ENCODE results near the gene GSTO1.

GSTO1 gene

GRCh38 chr10:104299031-104299904 is 44.6 kb downstream of the GSTO1 start:
- peak overlapping the region in 14 of 21 experiments; percentile 10 to 85 (median 65) for H3K27ac ChIP-seq
- no peak overlapping the region for H3K4me3 ChIP-seq

GRCh38 chr10:104300002-104300735 is 45.5 kb downstream of the GSTO1 start:
- Histone ChIP-seq H3K27ac (peak overlapping the region in 18 of 21 experiments; percentile 21 to 85 (median 66)), H3K4me3 (no peak overlapping the region)

GRCh38 chr10:104300736-104301292 is 46.1 kb downstream of the GSTO1 start:
- Histone ChIP-seq H3K27ac (peak overlapping the region in 18 of 21 experiments; percentile 21 to 85 (median 66)), H3K4me3 (no peak overlapping the region)

- Histone ChIP-seq H3K4me3 (no peak overlapping the region), H3K27ac (peak overlapping the region in 2 of 21 experiments; percentile 82 to 85)
Measured at GRCh38 chr10:104301907-104302690, 47.4 kb downstream of the GSTO1 start.

- no peak overlapping the region for H3K27ac ChIP-seq
Measured at GRCh38 chr10:104303594-104304355, 49.1 kb downstream of the GSTO1 start.

GRCh38 chr10:104304356-104304745 is 49.7 kb downstream of the GSTO1 start:
- H3K27ac ChIP-seq: no peak overlapping the region
- H3K4me3 ChIP-seq: no peak overlapping the region

More at GRCh38 chr10:104303594-104304355, 49.1 kb downstream of the GSTO1 start:
- H3K4me3 ChIP-seq: no peak overlapping the region

GRCh38 chr10:104304927-104305326 is 50.2 kb downstream of the GSTO1 start:
- H3K4me3 ChIP-seq: no peak overlapping the region
- peak overlapping the region in 1 of 21 experiments; percentile 37 for H3K27ac ChIP-seq

GRCh38 chr10:104306897-104307296 is 52.2 kb downstream of the GSTO1 start:
- H3K4me3 ChIP-seq: no peak overlapping the region
- H3K27ac ChIP-seq: no peak overlapping the region

- peak overlapping the region in 2 of 21 experiments; percentile 2 to 29 for H3K27ac ChIP-seq
- no peak overlapping the region for H3K4me3 ChIP-seq
Measured at GRCh38 chr10:104307576-104308438, 53.1 kb downstream of the GSTO1 start.

- H3K27ac ChIP-seq: peak overlapping the region in 1 of 21 experiments; percentile 29
- no peak overlapping the region for H3K4me3 ChIP-seq
Measured at GRCh38 chr10:104308439-104308903, 53.8 kb downstream of the GSTO1 start.

- peak overlapping the region in 2 of 21 experiments; percentile 11 to 34 for H3K27ac ChIP-seq
- no peak overlapping the region for H3K4me3 ChIP-seq
Measured at GRCh38 chr10:104309980-104310978, 55.6 kb downstream of the GSTO1 start.

- Histone ChIP-seq H3K27ac (no peak overlapping the region), H3K4me3 (no peak overlapping the region)
Measured at GRCh38 chr10:104311184-104311720, 56.6 kb downstream of the GSTO1 start.

GRCh38 chr10:104314591-104315485 is 60.1 kb downstream of the GSTO1 start:
- Histone ChIP-seq H3K4me3 (no peak overlapping the region), H3K27ac (no peak overlapping the region)

- H3K27ac ChIP-seq: no peak overlapping the region
- no peak overlapping the region for H3K4me3 ChIP-seq
Measured at GRCh38 chr10:104315486-104315921, 60.8 kb downstream of the GSTO1 start.

Measured in skin epidermis (tissue), 12 donors.